Measurements from ENCODE around the gene ZNF438.
A peak's percentile ranks its signal among the peaks of the same experiment; 100 is the strongest.
"Not testable (repeated sequence)": the region's sequence is repeated elsewhere in the genome, so short reads cannot be mapped to it uniquely, and the experiment has no call there.

Gene ZNF438

GRCh38 chr10:31042670-31043069 is 11.0 kb upstream of the ZNF438 start:
- DNase-seq, result no peak

DNA sequence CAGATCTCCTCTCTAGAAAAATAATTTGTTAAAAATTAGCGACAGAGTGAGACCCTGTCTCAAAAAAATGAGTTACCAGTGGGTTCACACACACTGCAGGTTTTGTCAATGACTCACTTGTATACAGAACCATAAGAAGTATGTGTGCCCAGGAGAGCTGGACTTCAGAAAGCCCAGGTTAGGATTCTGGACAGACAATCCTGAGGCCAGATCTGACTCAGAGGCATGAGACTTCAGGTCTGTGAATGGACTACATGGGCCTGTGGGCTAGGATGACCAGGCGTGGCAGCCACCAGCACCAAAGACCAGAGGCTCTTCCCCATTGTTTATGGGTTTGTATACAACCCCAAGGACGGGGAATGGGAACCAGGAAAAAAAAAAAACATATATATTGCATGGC is 9.3 kb upstream of the ZNF438 start:
- DNase-seq, result no peak

GRCh38 chr10:31039006-31039405 is 7.3 kb upstream of the ZNF438 start:
- DNase-seq, result not testable (repeated sequence)

GRCh38 chr10:31037749-31038148 is 6.1 kb upstream of the ZNF438 start:
- no peak for DNase-seq

DNA sequence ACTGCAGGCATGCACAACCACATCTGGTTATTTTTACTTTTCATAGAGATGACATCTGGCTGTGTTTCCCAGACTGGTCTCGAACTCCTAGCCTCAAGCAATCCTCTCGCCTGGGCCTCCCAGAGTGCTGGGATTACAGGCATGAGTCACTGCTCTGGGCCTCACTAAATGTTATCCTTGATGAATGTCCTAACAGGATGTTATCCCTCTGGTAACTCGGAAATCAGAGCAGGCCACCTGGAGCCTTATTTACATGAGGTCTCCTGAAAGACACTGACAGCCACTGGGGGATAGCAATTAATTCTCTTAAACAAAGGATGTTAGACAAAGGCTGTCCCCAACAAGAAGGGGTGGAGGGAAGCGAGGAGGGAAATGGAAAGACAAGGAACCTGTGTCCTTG is 4.5 kb upstream of the ZNF438 start:
- peak; percentile 4 for DNase-seq

DNA sequence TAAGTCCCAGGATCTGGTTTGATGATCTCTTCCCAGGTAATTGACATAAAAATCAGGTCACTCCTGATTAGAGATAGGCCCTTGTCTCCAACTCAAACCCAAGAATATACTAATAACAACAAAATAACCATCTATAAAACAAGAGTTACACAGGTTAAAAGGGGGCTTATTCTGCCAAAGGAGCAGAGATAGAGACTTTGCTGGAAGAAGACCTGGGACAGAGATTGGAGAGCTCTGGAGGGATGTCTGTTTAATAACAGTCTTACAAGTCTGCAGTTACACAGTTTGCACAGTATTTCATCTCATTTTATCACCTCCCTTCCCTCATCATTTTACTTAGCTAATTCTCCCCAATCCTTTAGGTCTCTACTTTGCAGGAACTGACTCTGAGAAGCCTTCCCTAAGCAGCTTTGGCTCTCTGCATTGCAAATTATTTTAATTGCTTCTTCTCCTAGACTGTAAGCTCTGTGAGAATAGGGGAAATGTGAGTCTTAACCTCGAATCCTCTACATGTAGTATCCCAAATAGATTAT is 3.7 kb upstream of the ZNF438 start:
- no peak for DNase-seq

- no peak for DNase-seq
Observed at GRCh38 chr10:31034098-31034909, 2.6 kb upstream of the ZNF438 start.

GRCh38 chr10:31033147-31033546 is 1.5 kb upstream of the ZNF438 start:
- DNase-seq, result no peak

DNA sequence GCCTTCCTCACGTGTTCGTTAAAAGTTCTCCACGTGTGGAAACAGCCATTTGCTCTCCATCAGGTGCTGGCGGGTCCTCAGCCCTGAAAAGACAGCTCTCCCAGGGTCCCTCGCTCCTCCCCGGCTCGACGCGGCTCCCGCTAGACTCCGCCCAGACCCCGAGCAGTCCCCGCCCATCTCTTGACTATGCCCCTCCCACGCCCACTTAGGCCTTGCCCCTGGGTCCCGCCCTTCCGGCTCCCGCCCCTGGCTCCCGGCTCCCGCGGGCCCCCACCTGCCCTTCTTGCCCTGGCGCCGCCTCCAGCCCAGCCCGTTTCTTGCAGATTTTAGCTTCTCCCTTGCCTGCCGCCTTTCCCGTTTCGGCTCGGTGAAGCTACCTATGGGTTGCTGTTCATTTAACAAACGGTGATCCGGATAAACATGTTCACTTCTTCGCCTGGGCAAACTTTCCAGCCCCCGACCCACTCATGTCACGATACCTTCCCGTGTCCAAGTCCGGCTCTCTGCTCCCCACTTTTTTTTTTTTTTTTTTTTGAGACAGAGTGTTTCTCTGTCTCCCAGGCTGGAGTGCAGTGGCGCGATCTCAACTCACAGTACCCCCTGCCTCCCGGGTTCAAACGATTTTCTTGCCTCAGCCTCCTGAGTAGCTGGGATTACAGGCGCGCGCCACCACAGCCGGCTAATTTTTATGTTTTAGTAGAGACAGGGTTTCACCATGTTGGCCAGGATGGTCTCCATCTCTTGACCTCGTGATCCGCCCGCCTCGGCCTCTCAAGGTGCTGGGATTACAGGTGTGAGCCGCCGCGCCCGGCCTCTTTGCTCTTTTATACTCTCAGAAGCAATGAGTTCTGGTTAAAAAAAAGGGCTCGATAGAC is 830 bp upstream of the ZNF438 start:
- peak; percentile 53 for DNase-seq

DNA sequence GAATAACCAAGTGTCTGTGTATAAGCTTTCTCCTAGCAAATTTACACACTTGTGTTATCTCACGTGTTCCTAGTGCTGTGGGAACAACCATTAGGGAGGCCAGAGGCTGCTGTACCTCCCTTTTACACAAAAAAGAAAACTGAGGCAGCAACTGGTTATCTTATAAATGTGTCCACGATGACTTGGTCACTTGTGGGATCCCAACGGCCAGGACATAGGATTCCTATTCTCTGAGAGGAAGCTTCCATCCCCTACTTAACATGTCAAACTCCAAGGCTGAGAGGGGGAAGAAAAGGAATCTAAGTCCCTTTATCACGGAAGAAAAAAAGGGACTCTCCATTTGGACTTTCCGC is 484 bp downstream of the ZNF438 start:
- DNase-seq, result no peak

GRCh38 chr10:31030800-31031199 is 865 bp downstream of the ZNF438 start:
- no peak for DNase-seq

DNA sequence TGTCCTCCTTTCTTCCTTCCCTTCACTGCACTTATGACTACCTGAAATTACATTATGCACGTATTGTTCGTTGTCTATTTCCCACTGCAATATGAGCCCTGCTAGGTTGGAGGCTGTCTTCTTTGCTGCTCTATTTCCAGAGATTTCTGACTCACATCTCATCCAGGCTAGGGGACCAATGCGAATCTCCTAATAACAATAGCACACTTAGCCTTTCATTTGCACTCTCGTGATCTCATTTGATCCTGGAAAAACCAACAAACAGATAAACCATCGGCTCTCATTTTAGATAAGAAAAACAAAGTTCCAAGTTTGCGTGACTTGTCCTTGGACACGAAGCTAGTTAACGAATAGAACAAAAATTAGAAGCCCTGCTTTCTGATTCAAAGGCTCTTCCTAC is 1.4 kb downstream of the ZNF438 start:
- DNase-seq, result no peak

DNA sequence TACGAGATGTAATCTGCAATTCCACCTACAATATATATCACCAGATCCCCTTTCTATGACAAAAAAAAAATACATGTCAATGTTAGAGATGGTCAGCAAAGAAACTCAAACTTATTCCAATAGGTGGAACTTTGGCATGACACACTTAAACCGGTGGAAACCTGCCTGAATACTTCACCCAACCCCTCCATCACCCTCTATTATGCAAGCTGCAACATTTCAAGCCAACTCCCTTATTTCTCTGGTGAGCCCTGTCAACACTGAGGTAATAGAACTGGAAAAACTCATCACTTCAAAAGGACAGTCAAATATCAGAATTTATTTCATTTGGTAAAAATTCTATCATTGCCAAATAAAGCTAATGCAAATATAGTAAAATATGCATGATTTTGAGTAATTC is 3.6 kb downstream of the ZNF438 start:
- DNase-seq, result no peak

GRCh38 chr10:31026279-31026678 is 5.4 kb downstream of the ZNF438 start:
- DNase-seq, result not testable (repeated sequence)

- no peak for DNase-seq
Observed at GRCh38 chr10:31025142-31025541, 6.5 kb downstream of the ZNF438 start.

- no peak for DNase-seq
Observed at GRCh38 chr10:31023558-31023957, 8.1 kb downstream of the ZNF438 start.

GRCh38 chr10:31020209-31020608 is 11.5 kb downstream of the ZNF438 start:
- DNase-seq, result no peak

- no peak for DNase-seq
Observed at GRCh38 chr10:31018962-31019361, 12.7 kb downstream of the ZNF438 start.

- DNase-seq, result no peak
Observed at GRCh38 chr10:31018356-31018750, 13.3 kb downstream of the ZNF438 start.

- DNase-seq, result no peak
Observed at GRCh38 chr10:31017534-31018355, 13.9 kb downstream of the ZNF438 start.

DNA sequence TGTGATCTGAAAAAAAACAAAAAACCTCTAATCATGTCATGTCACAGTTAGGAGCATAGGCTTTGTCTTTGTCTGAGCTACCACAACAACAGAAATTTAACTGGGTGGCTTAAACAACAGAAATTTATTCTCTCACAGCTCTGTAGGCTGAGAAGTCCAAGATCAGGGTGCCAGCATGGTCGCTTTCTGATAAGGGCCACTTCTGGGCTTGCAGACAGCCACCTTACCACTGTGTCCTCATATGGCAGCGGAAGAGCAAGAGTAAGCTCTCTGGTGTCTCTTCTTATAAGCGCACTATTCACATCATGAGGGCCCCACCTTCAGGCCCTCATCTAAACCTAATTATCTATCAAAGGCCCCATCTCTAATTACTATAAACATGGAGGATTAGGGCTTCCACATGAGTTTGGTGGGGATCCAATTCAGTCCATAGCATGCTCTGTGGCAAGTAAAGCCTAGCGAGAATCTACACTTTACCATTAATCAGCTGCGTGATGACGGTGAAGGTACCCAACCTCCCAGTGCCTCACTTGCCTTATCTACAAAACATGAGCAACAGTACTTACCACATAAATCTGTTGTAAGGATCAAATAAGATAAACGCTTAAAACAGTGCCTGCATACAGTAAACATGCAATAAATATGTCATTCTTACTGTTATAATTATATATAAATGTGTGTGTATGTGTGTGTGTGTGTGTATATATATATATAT is 17.3 kb downstream of the ZNF438 start:
- no peak for DNase-seq

DNA sequence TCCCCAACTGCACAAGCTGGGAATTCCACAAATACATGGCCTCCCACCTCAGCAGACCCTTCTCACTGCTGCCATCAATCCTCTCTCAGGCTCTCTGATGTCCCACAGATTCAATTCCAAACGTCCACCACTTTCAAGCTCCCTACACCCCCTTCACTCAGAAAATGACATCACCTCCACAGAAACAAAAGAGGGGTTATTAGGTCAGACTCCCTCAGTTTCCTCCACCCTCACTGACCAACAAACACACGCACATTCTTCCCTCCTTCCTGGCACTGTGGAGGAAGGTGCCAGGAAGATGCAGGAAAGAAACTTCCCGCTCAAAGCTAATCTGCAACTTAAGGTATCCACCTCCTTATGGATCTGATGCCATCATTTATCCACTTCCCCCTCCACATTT is 18.3 kb downstream of the ZNF438 start:
- DNase-seq, result no peak

DNA sequence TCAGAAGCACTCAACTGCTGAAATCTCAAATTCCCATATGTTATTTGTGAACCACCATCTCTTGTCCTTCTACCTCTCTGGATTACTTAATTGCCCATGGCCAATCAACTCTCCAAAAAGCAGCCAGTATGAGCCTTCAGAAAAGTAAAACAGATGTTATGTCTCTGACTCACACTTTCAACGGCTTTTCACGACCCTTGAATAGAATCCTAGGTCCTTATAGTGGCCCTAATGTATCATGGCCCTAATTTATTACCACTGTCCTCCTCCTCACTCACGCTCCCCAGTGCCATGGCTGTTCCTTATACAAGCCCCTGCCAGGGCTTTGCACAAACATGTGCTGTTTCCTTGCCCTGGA is 20.0 kb downstream of the ZNF438 start:
- DNase-seq, result no peak

All from NCI-H1436 treated with DMSO at 0.1 percent for 48 hours (cell line).